CD4-positive, alpha-beta T cell treated with Interleukin-2 at 100 ng/mL for 4 hours (primary cell): ENCODE data around the gene TWF1.
"Not testable (repeated sequence)": the region's sequence is repeated elsewhere in the genome, so short reads cannot be mapped to it uniquely, and the experiment has no call there.

Experiments
- DNase-seq: peaks from one replicate; pipeline ENCODE4 v3.0.0-alpha.2; 2020; ENCODE audit warnings: low spot score

Gene TWF1

DNA sequence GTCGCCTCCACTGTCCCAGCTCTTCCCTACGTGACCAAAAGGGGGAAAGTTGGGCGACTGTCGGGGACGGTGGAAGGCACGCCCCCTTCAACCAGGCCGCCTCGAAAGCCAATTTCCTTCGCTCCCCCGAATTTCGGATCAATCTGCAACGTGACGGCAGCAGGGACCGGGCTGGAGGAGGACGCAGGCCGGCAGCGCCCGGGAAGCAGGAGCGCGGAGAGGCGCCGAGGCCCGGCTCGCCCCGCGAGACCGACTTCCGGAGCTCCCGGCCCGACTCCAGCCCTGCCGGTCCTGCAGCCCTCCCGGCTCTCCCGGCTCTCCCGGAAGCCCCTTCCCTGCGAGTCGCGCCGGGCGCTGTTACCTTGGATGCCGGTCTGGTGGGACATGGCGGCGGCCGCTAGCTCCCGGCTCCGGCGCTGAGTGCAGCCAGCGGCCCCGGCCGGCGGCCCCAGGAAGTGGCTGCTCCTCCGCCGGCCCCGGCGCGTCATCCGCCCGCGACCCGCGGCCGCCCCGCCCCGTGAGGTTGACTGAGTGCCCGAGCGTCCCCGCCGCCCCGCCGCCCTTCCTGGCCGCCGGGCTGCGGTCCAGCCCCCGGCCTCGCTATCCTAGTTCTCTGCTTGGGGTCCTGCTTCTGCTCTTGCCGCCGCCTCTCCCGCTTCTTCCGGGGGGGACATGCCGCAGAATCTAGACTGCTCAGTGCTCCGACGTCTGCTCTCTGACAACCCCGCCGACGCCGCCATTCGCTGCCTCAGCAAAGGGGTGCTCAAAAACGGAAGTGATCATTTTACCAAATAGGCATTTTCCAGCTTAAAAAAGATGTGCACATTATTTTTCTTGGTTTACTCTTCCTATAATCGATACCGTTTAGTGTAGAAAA lies at the start of gene TWF1:
Gene TWF1 (minus strand): TSS at position 458 of the 877 bp plus-strand sequence. CDS start 72 bp downstream, at position 386.
- peak; percentile 79 for DNase-seq

DNA sequence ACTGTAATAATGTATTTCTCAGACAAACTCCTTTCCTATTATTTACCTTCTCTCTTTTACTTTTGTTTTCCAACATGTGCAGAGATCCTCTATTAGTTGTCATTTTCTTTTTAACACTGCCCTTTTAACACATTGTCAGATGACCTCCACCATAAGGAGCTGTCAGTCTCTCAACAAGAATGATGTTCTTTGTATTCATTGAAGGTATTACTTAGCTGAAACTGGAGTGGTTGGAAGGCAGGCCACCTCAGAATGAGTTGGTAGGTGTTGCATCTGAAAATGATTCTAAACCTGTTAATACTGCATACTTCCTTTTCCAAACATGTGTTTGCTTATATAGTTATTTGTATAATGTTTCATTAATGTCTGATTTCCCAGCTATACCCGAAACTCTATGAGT lies 46.6 kb upstream of the TWF1 start:
- DNase-seq: no peak

DNA sequence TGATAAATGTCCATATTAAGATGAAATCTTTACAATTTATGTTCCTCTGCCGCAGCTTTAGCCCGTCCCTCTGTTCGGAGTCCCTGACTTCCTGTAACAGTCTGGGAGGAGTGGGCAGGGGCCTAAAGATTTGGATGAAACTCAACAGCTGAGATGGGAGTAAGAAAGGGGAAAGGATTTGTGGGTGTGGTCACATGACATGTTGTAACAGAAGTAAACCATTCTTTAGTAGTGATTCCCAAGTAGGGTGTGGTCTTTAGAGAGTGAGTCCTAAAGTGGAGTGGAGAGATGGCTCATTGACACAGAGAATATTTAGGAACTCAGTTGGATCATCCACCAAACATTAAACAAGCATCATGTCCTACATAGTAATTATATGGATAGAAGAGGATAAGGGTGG lies 42.7 kb upstream of the TWF1 start:
- no peak for DNase-seq

DNA sequence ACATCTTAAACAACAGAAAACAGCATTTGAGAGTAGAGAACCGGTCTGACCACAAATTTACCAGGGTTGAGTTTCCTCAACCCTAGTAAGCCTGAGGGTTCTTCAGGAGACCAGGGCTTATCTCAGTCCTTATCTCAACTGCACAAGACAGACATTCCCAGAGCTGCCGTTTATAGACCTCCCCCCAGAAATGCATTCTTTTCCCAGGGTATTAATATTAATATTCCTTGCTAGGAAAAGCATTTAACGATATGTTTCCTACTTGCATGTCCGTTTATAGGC lies 42.0 kb upstream of the TWF1 start:
- DNase-seq: no peak

- DNase-seq: not testable (repeated sequence)
These were observed 41.5 kb upstream of the TWF1 start for GRCh38 chr12:43847425-43848225.

GRCh38 chr12:43842259-43842658 lies 36.1 kb upstream of the TWF1 start:
- DNase-seq: no peak

DNA sequence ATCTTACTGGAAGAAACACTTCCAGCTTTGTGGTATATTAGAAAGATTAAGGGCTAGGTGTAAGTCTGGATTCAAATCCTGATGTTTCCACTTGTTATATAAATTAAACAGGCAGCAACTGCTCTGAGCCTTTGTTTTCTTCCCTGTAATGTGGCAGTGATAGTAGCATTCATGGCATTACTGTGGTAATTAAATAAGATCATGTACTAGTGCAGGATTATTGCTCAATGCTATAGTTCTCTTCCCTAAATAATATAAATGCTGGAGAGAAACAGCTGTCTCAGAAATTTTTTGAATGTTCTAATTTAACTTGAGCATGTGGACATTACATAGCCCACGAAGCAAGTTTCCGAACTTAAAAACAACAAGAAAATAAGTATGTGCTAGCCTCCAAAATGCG lies 35.1 kb upstream of the TWF1 start:
- no peak for DNase-seq

GRCh38 chr12:43840338-43840737 lies 34.2 kb upstream of the TWF1 start:
- DNase-seq: no peak

- DNase-seq: peak; percentile 18
These were observed 30.4 kb upstream of the TWF1 start for GRCh38 chr12:43836475-43836989.

DNA sequence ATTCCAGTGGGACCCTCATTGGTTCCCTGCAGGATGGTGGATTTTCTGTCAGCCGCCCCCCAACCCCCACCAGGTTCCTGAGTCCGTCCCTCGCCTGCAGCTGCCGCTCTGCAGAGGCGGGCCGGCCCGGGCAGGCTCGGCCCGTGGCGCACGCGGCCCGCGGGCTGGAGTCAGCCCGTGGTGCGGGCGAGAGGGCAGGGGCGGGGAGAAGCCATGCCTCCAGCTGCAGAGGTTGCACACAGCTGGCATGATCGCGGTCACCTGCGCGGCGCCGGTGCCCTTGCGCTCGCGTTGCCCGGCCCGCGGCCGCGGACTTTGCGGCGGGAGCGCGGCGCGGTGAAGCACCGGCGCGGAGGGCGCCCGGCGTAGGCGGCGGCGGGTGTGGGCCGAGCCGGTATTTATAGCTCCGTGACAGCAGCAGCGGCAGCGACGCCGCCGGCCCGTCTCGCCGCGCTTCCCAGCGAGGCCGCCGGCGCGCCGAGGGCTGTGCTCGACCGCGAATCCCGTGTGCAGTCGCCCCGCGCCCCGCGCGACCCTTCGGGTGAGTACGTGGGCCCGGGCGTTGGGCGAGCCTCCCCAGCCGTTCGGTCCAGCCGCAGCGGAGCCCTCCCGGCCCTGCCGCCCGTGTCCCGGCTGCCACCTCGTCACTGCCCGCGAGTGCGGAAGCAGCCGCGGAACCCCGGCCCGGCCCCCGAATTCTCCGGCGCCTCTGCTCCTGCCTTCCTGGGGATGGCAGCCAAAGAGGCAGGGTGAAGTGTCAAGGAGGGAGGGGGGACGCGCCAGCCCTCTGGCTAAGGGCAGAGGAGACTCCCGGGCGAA lies 29.7 kb upstream of the TWF1 start, which contains the start of gene TMEM117:
Gene TMEM117 (plus strand): TSS at position 426 of the 819 bp plus-strand sequence.
- DNase-seq: peak; percentile 56

GRCh38 chr12:43835264-43835655 lies 29.1 kb upstream of the TWF1 start:
- peak; percentile 1 for DNase-seq

GRCh38 chr12:43832463-43833168 lies 26.5 kb upstream of the TWF1 start:
- DNase-seq: peak; percentile 8

DNA sequence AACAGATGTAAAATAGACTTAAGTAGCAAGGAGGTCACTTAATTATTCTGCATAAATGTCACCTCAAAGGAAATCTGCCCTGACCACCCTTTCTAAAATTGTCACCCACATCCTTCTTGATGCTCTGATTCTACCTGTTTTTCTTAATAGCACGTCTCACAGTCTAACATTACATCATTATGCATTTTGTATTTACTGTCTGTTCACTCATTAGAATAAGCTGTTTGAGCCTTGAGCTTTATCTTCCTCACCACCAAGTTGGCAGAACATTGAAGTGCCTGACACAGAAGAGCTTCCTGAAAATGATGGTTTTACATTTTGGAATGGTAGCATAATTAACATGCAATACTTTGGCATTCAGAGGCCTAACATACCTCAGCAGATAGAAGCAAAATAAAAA lies 21.0 kb upstream of the TWF1 start:
- no peak for DNase-seq

- DNase-seq: no peak
These were observed 20.6 kb upstream of the TWF1 start for GRCh38 chr12:43826681-43827080.

- DNase-seq: no peak
These were observed 18.2 kb upstream of the TWF1 start for GRCh38 chr12:43824207-43824775.

DNA sequence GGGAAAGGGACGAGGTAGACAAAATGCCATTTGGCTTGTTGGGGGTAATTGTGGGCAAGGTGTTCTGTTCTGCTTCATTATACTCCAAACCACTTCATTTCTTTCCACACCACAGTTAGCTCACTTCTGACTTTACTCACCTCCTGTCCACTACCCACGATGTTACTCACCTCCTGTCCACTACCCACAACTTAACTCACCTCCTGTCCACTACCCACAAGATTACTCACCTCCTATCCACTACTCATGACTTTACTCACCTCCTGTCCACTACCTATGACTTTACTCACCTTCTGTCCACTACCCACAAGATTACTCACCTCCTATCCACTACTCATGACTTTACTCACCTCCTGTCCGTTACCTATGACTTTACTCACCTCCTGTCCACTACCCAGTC lies 10.1 kb upstream of the TWF1 start:
- no peak for DNase-seq

- no peak for DNase-seq
These were observed 9.3 kb upstream of the TWF1 start for GRCh38 chr12:43815416-43815815.

- DNase-seq: no peak
These were observed 6.8 kb upstream of the TWF1 start for GRCh38 chr12:43812926-43813325.

- DNase-seq: no peak
These were observed 5.9 kb upstream of the TWF1 start for GRCh38 chr12:43812057-43812456.

DNA sequence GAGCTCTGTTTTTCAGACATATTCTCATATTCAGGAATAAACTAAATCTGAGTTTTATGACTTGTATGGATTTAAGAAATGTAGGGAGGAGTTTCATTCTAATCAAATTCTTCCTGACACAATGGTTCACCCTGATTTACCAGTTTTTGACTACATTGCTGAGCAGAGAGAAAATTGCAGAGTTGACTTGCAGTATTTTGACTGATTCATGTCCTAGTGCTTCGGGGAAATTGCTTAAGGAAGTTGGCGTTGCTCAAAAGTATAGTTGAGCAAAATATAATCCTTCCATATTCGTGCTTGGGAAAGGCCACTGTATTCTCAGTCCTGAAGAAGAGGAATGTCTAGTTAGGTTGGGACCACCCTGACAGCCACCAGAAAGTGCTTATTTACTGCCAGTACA lies 1.3 kb upstream of the TWF1 start:
- DNase-seq: no peak

DNA sequence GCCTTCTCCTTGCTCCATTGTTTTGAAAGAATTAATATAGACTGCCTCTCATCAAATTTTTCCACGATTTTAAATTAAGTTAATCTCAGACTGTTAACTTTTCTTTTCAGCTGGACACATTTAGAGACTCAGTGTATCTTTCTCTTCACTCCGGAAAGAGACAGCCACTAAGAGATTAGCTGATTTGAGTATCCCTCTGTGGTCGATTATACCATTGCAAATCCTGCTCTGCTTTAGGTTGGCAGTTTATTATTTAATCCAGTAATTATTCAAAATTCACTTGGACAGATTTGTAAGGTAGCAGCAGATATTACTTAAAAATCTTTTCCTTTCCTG lies 588 bp upstream of the TWF1 start:
- no peak for DNase-seq
